Colon (tissue), 2 donors: Measurements from ENCODE around the gene PCBP3.
"Not testable (repeated sequence)": the region's sequence is repeated elsewhere in the genome, so short reads cannot be mapped to it uniquely, and the experiment has no call there.

Experiments used
- FAIRE-seq: peaks from 2 replicates; lab custom pipeline; 2012; peaks lifted over from hg19 to GRCh38; lab: Jason Lieb, UNC
- donor health status: control.
- donor health status: control.

Gene PCBP3

GRCh38 chr21:45828580-45829570, 185.3 kb downstream of the PCBP3 start:
- no peak for FAIRE-seq

- no peak for FAIRE-seq
Measured at GRCh38 chr21:45829668-45830067, 186.1 kb downstream of the PCBP3 start.

DNA sequence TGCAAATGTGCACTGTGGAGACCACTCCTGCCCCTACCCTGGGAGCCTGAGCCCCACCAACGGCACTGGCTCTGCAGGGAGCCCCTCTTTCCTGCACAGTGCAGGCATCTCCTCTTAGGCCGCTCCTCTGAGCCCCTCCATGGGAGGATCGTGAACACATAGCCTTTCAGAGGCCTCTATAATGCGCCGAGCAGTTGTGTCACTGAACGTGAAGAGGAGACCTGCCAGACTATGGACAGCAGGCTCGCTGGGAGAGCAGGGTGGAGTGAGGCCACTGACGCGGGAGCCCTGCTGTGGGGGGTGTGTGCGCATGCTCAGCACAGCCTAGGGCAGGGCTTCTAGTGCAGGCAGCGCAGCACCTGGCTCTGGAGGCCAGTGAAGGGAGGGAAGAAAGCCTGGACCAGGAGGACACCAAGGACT, 186.7 kb downstream of the PCBP3 start:
- no peak for FAIRE-seq

GRCh38 chr21:45830720-45831366, 187.3 kb downstream of the PCBP3 start:
- FAIRE-seq = no peak

GRCh38 chr21:45831991-45832740, 188.6 kb downstream of the PCBP3 start:
- no peak for FAIRE-seq

DNA sequence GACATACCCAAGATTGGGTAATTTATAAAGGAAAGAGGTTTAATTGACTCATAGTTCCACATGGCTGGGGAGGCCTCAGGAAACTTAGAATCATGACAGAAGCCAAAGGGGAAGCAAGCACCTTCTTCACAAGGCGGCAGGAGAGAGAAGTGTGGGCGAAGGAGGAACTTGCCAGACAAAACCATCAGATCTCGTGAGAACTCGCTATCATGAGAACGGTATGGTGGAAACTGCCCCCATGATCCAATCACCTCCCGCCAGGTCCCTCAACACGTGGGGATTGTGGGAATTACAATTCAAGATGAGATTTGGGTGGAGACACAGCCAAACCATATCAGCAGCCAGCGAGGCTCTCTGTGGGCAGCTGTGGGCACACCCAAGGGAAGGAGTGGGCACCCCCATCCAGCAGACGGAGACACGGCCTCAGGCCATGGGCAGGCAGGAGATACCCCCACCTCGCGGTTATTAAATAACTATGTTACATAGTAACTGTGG, 189.3 kb downstream of the PCBP3 start:
- FAIRE-seq = not testable (repeated sequence)

DNA sequence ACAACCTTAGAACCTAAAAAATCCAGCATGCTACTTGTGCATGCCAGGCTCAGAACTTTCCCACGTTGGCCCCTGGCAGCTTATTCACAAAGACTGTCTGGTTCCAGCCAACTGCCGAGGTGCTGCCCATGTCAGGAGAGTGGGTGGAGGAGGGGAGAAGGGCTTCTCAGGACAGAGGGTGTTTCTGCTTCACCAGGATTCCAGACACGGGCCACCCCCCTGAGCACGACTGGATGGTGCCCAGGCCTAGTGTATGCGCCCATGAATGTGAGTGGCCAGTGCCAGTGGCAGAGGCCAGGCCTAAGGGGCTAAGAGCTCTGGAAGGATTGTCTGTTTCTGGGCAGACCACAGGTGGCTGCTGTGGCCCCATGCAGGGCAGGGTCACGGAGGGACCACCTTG, 189.9 kb downstream of the PCBP3 start:
- no peak for FAIRE-seq

- FAIRE-seq = no peak
Measured at GRCh38 chr21:45834026-45834715, 190.6 kb downstream of the PCBP3 start.

- no peak for FAIRE-seq
Measured at GRCh38 chr21:45834821-45835293, 191.3 kb downstream of the PCBP3 start.

DNA sequence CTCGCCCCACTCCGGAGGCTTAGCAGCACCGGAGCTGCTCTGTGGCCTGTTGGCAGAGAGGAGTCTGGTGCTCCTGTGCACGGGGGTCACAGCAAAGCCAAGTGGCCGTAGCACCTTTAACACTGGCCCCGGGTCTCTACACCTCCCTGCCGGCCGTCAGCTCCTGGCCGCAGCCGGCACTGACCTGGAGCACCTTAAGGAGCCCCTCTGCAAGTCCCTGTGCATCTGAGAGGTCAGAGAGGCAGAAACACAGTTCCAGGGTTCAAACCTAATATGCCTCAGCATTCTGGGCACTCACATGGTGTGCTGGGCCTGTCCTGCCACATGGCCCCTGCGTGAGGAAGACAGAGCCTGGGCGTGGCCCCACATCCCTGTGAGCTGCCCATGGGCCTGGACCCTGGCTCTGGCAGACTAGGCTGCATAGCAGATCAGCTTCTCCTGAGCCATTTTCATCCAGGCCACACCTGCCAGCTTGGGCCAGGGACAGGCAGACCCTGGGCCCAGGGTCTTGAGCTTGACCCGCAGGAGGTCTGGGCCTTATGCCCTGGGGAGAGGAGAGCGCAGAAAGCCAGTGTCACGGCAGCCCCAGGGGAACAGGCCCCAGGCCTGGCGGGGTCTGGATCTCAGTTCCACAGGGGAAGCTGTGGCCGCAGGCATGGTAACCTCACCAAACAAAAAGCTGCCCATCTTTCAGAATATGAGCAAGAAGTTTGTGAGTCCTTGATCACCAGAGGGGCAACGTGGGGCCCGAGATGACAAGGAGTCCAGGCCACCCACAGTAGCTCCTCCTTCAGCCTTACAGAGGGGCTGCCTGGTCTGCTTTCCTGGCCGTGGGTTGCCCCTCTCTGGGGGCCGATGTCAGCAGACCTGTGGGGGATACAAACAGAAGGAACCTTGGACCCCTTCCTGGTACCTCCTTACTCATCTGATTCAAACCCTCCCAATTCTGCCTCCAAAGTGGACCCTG, 192.1 kb downstream of the PCBP3 start:
- no peak for FAIRE-seq

DNA sequence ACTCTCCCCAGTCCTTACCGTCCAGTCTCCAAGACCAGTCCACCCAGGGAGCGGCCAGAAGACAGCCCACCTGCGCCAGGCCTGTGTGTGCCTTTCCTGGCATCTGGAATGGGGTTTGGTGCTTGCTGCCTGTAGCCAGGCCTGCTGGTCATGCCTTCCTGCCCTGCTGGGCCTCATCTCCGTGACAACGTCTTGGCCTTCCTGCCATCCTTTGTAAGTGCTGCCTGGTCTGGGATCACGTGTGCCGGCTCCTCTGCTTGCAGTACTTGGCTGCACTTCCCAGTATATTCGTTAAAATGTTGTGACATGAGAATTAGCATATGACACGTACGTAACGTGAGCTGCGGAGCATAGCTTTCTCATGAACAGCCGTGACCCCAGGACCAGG, 192.7 kb downstream of the PCBP3 start:
- no peak for FAIRE-seq

GRCh38 chr21:45836694-45837670, 193.5 kb downstream of the PCBP3 start:
- FAIRE-seq = no peak

DNA sequence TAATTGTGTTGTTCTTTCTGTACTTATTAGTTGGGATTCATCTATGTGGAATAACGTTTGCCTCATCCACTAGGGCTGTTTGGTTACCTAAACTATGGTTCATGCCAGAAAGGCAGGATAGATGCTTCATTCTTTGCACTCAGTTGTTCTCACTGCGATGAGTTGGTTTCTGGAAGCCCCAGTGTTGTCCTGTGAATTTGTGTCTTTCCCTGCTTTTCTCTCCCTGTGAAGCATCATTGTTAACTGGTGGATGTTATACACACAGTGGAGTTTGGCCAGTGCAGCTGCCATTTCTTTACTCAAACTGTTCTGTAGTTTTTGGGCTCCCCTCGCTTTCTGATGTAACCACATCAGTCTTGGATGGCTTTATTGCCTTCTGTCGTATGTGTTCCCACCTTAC, 194.4 kb downstream of the PCBP3 start:
- no peak for FAIRE-seq

GRCh38 chr21:45838634-45839033, 195.1 kb downstream of the PCBP3 start:
- no peak for FAIRE-seq

DNA sequence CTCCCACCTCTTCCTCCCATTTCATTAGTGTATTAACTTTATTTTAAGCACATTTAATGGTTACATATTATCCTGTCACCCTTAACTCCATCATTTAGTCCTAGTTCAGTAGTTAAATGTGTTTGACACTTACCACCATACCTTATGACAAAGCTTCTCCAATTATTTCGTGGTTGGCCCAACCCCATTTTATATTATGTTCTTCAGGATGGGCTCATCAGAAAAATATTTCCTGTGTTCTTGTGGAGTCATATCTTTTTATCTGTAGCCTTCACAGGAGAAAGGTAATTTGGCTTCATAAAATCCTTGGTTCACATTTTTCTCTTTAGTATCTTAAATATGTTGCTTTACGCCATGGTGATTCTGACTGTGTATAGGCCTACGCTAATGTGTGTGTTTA, 195.7 kb downstream of the PCBP3 start:
- FAIRE-seq = no peak

- no peak for FAIRE-seq
Measured at GRCh38 chr21:45841033-45841432, 197.5 kb downstream of the PCBP3 start.

GRCh38 chr21:45843426-45843825, 199.9 kb downstream of the PCBP3 start:
- no peak for FAIRE-seq

- FAIRE-seq = no peak
Measured at GRCh38 chr21:45844181-45844580, 200.7 kb downstream of the PCBP3 start.

GRCh38 chr21:45845063-45845769, 201.7 kb downstream of the PCBP3 start:
- no peak for FAIRE-seq
